HG03135 (cell line): ENCODE data around the gene DUSP3.

ENCODE experiments used
- ATAC-seq: cut with Tn5 transposase; IDR thresholded peaks from one replicate; pipeline ENCODE4 v1.9.1; 2021; ENCODE audit warnings: mild to moderate bottlenecking, moderate library complexity; ENCODE audit not compliant: unreplicated experiment

DUSP3 gene

GRCh38 chr17:43736389-43736788, 42.4 kb downstream of the DUSP3 start:
- no peak for ATAC-seq

DNA sequence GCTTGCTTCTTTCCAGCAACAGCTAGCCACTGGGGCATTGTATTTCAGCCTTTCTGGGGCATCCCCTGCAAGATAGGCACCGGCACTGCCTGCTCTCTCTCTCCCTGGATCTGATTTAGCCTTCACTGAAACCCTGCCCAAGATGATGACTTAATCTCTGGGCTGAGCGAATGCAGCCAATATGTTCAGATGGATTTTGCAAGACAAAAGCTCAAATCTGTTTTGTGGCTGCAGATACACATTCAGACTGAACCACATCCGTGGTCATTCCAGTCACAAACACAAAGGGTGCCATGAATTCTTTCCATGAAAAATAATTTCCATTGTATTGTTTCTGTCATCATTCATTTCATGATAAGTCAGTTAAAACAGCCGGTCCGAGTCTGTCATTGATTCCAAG, 44.4 kb downstream of the DUSP3 start:
- no peak for ATAC-seq

DNA sequence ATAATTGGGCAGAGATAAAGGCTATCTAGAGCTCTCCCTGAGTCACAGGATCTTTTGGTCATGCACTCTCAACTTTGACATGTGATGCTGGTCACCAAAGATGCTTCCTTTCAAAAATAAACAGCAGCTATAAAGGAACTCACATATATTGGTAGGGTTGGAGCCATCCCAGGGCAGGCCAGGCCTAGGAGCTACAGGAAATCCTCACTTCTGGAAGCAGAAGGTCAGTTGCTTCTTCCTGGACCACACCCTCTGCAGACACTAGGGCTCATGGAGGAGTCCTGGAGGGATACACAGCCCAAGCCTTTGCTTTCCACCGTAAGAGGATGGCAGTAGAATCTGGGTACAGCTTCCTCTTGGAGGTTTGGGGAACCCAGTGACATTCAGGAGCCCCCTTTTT, 44.8 kb downstream of the DUSP3 start:
- no peak for ATAC-seq

DNA sequence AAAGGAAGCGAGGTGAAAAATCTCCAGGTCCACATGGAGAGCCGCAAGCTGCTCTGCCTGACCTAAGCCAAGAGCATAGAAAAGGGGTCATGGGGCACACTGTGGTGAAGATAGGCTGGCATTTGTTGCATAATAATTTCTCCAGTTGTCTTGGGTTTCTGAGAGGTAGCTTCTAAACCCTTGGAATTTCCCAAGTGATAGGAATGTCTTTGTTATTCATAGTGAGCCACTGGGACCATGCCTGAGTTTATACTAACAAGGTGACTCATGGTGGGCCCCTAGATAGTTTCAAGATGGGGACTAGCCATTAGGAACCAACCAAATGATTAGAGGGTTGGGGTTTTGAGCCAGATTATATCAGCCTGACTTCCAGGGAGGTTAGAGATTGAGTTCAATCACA, 45.8 kb downstream of the DUSP3 start:
- no peak for ATAC-seq

- ATAC-seq = no peak
These were observed 50.7 kb downstream of the DUSP3 start for GRCh38 chr17:43728081-43728480.

DNA sequence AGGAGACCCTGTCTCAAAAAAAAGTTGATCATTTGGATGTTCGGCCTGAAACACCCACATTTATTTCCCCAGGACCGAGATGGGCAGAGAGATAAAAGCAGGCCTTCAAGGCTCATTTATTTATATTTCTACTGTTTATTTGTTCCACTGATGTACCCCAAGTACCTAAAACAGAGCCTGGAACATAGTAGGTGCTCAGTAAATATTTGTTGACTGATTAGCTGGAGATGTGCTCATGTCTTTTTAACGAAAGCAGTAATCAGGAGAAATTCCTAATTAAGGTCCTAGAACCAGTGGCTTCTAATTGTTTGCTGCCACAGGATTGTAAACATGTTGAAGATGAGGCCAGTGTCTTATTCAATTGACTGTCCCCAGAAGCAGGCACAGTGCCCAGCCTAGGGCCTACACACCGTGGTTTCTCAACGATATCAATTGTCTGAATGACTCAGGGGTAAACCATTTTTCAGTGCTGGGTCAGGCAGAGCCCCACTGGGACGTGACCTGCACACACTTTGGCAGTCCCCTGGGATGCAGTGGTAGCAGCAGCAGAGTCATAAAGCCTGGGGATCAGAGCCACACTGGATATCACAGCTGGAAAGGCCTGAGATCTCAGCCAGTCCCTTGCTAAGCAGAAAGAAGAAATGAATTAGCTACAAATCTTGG, 54.9 kb downstream of the DUSP3 start:
- ATAC-seq = no peak

DNA sequence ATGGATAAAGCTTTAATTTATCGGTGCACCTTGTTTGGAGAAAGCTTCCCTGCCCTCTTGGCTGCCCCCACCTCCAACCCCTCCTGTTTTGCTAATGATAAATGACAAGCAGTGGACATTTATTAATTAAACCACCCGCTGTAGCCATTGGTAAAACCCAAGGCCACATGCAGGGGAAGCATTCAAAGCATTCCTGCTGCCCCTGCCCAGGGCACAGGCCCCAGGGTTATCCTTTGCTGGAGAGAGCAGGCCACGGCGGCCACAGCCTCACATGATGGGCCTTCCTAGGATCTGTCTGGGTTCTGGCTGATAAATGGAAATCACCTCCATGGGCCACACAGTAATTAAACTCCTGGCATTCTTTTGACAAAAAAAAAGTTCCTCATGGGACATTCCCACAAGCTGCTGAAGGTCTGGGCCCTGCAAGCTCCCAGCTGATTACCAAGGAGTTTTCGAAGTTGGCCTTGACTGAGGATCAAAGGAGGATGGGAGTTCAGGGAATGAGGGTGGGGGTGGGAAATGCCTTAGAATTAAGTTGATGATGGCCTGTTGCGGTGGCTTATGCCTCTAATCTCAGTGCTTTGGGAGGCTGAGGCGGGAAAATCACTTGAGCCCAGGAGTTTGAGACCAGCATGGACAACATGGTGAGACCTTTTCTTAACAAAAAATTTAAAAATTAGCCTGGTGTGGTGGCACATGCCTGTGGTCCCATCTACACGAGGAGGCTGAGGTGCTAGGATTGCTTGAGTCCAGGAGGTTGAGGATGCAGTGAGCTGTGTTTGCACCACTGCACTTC, 55.7 kb downstream of the DUSP3 start:
- ATAC-seq = no peak

DNA sequence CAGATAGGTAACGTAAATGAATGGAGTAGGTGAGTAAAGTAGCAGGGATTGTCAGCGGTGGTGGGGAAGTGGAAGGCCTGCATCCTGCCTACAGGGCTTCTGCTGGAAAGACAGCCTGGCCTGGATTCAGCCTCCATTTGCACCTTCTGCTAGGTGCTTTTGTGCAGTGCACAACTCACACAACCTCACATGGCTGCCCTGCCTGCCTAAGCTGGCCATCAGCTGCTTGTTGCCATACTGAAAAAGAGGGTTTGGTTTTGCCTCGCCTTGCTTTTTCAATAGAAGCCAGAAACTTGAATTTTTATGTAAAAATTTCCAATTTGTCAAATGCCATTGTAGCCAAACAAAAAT, 56.5 kb downstream of the DUSP3 start:
- no peak for ATAC-seq

- ATAC-seq = no peak
These were observed 57.1 kb downstream of the DUSP3 start for GRCh38 chr17:43721537-43722268.

- ATAC-seq = peak; percentile 56
These were observed 58.3 kb downstream of the DUSP3 start for GRCh38 chr17:43720311-43721060.

DNA sequence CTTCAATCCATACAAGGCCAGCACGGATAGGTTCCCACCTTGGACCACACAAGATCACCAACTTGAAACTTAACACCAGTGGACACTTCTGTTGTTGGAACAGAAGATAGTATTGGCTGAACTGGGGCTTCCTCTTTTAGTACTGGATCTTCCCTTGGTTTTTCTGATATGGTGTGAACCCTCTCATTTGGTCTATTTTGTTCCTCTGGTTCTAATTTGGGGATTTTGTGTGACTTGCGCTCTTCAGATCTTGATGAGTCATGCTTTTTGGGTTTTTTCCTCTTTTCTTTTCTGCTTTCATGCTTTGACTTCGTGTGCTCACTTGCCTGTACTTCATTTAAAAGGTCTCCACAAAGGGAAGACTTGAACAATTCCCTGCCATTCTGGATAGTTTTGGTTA, 59.2 kb downstream of the DUSP3 start:
- no peak for ATAC-seq

GRCh38 chr17:43718544-43718943, 60.2 kb downstream of the DUSP3 start:
- no peak for ATAC-seq

DNA sequence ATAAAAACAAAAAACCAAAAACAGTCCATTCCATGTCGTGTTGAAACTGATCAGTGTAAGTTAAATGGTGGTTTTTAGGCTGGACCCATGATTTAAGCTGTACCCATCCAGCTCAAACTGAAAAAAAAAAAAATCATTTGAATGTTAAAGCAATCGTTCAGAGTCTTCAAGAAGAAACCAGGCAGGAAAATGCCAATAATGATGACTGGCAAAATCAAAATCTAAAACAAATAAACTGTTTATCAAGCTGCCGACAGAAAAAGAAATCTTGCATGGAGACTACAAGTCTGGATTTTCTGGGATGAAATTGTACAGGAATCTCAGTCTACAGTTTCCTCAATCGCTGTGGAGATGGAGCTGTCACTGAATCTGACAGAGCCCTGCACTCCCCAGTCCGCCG, 60.9 kb downstream of the DUSP3 start:
- ATAC-seq = no peak
